H1 (cell line): ENCODE data around the gene NT5C. TPM values are rescaled to one million over a fixed set of nuclear protein-coding genes. Genes with fewer than 3 reads are reported as not detected.

ENCODE experiments used
- CTCF ChIA-PET: fragments of 300-600 bp; sonication (Branson Sonifier 250); formaldehyde crosslinking; loops from one replicate; lab custom pipeline; 2021; ENCODE audit not compliant: partially characterized antibody; lab: Charles Lee
- POLR2A ChIA-PET: fragments of 300-600 bp; sonication (Branson Sonifier 250); formaldehyde crosslinking; loops from one replicate; lab custom pipeline; 2021; ENCODE audit warnings: inconsistent platforms; ENCODE audit not compliant: partially characterized antibody; lab: Charles Lee
- DNase-seq, 2 experiments: peaks; one replicate each; pipeline versions ENCODE4 v3.0.0 to v3.0.0-alpha.2; 2010 to 2022; ENCODE audit warnings: low spot score in 2 of 2, low read depth in 1 of 2, mixed read lengths in 1 of 2
- FAIRE-seq: peaks from 2 replicates; lab custom pipeline; 2011; peaks lifted over from hg19 to GRCh38; lab: Jason Lieb, UNC
- H2AFZ ChIP-seq: 2 replicates; pipeline ENCODE4 v1.8.1; 2012; ENCODE audit warnings: low read length, inconsistent platforms
- H2AK5ac ChIP-seq: 2 replicates; pipeline ENCODE4 v1.6.1; 2013; ENCODE audit warnings: low read depth, low read length
- H2BK120ac ChIP-seq: replicated peaks from 2 replicates; pipeline ENCODE3; 2013; ENCODE audit warnings: low read depth, low read length, inconsistent platforms
- H2BK12ac ChIP-seq: 2 replicates; pipeline ENCODE4 v1.6.1; 2013; ENCODE audit warnings: low read depth, low read length
- H2BK15ac ChIP-seq: 2 replicates; pipeline ENCODE4 v1.6.1; 2013; ENCODE audit warnings: low read length
- H2BK20ac ChIP-seq: 2 replicates; pipeline ENCODE4 v1.6.1; 2013; ENCODE audit warnings: low read length
- H2BK5ac ChIP-seq: 2 replicates; pipeline ENCODE4 v1.6.1; 2013; ENCODE audit warnings: low read depth, low read length
- H3K14ac ChIP-seq: 2 replicates; pipeline ENCODE4 v1.6.1; 2013; ENCODE audit warnings: inconsistent platforms; ENCODE audit not compliant: insufficient read length
- H3K18ac ChIP-seq: 2 replicates; pipeline ENCODE4 v1.6.1; 2013; ENCODE audit warnings: low read length; ENCODE audit errors: extremely low read depth
- H3K23ac ChIP-seq: 2 replicates; pipeline ENCODE4 v1.6.1; 2013; ENCODE audit warnings: inconsistent platforms; ENCODE audit not compliant: insufficient read length
- H3K23me2 ChIP-seq: 2 replicates; pipeline ENCODE4 v1.6.1; 2013; ENCODE audit warnings: low read depth, low read length
- H3K27ac ChIP-seq: 2 replicates; pipeline ENCODE4 v1.6.1; 2011; ENCODE audit warnings: low read depth, low read length, inconsistent platforms
- H3K27me3 ChIP-seq, 4 experiments: replicated peaks in 1 of 4; 1 replicate in 1 of 4; 2 replicates in 3 of 4; pipeline versions ENCODE4 v1.6.1 to v1.8.1; 2011 to 2013; ENCODE audit warnings: low read length in 3 of 4, mild to moderate bottlenecking in 3 of 4, inconsistent platforms in 2 of 4, mixed read lengths in 2 of 4, moderate library complexity in 1 of 4; ENCODE audit not compliant: control insufficient read depth in 3 of 4, insufficient read depth in 3 of 4; ENCODE audit errors: extremely low read depth in 1 of 4
- H3K36me3 ChIP-seq, 4 experiments: 2 replicates each; pipeline versions ENCODE4 v1.6.1 to v1.8.1; 2011 to 2013; ENCODE audit warnings: mild to moderate bottlenecking in 4 of 4, low read length in 3 of 4, moderate library complexity in 2 of 4, control low read depth in 1 of 4, inconsistent platforms in 1 of 4; ENCODE audit not compliant: insufficient read depth in 4 of 4, control insufficient read depth in 2 of 4
- H3K4ac ChIP-seq: replicated peaks from 2 replicates; pipeline ENCODE3; 2013; ENCODE audit warnings: low read length, low read depth, mixed read lengths, inconsistent platforms; ENCODE audit not compliant: insufficient read length
- H3K4me1 ChIP-seq, 4 experiments: replicated peaks in 1 of 4; 1 replicate in 1 of 4; 2 replicates in 3 of 4; pipeline versions ENCODE4 v1.6.1 to v1.8.1; 2011 to 2013; ENCODE audit warnings: low read length in 3 of 4, inconsistent platforms in 2 of 4, mixed read lengths in 1 of 4; ENCODE audit not compliant: insufficient read depth in 4 of 4, control insufficient read depth in 3 of 4
- H3K4me2 ChIP-seq, 2 experiments: 2 replicates each; pipeline versions ENCODE4 v1.6.1 to v1.8.1; 2011 to 2013; ENCODE audit warnings: low read depth in 2 of 2, low read length in 2 of 2, control low read depth in 1 of 2, inconsistent platforms in 1 of 2, mild to moderate bottlenecking in 1 of 2; ENCODE audit not compliant: insufficient read depth in 1 of 2
- H3K4me3 ChIP-seq, 4 experiments: fragments of 200-600, 300-600 bp in 1 of 4; sonication (generic), shearing (Covaris generic), sonication (Bioruptor Twin) in 1 of 4; 2 replicates each; pipeline versions ENCODE4 v1.5.1 to v1.8.1; 2011 to 2016; ENCODE audit warnings: low read length in 4 of 4, low read depth in 3 of 4, control low read depth in 2 of 4, inconsistent platforms in 2 of 4, mild to moderate bottlenecking in 2 of 4, mixed read lengths in 1 of 4, moderate library complexity in 1 of 4; ENCODE audit not compliant: insufficient read depth in 2 of 4; ENCODE audit errors: extremely low read depth in 1 of 4
- H3K56ac ChIP-seq: replicated peaks from 2 replicates; pipeline ENCODE3; 2013; ENCODE audit warnings: low read depth, mild to moderate bottlenecking, mixed read lengths, low read length, inconsistent platforms; ENCODE audit not compliant: insufficient read length
- H3K79me1 ChIP-seq: 2 replicates; pipeline ENCODE4 v1.6.1; 2013; ENCODE audit warnings: low read depth, low read length, control low read depth
- H3K79me2 ChIP-seq, 2 experiments: 2 replicates each; pipeline versions ENCODE4 v1.6.1 to v1.8.1; 2012 to 2013; ENCODE audit warnings: low read length in 2 of 2, mild to moderate bottlenecking in 2 of 2, inconsistent platforms in 1 of 2; ENCODE audit not compliant: insufficient read depth in 2 of 2, control insufficient read depth in 1 of 2
- H3K9ac ChIP-seq, 4 experiments: replicated peaks in 1 of 4; 1 replicate in 1 of 4; 2 replicates in 3 of 4; pipeline versions ENCODE4 v1.6.1 to v1.8.1; 2011 to 2013; ENCODE audit warnings: low read depth in 3 of 4, low read length in 3 of 4, control low read depth in 2 of 4, mild to moderate bottlenecking in 2 of 4, moderate library complexity in 2 of 4, inconsistent platforms in 1 of 4; ENCODE audit errors: extremely low read depth in 1 of 4
- H3K9me3 ChIP-seq, 2 experiments: 2 replicates each; pipeline versions ENCODE4 v1.6.1 to v1.8.1; 2012 to 2013; ENCODE audit warnings: mild to moderate bottlenecking in 2 of 2, moderate library complexity in 2 of 2, control low read depth in 1 of 2, inconsistent platforms in 1 of 2, low read depth in 1 of 2, low read length in 1 of 2, mixed read lengths in 1 of 2; ENCODE audit not compliant: insufficient read depth in 2 of 2
- H4K20me1 ChIP-seq, 2 experiments: replicated peaks in 1 of 2; 2 replicates each; pipeline versions ENCODE3 to v1.8.1; 2011 to 2013; ENCODE audit warnings: inconsistent platforms in 2 of 2, low read length in 2 of 2, mild to moderate bottlenecking in 1 of 2; ENCODE audit not compliant: insufficient read depth in 2 of 2, control insufficient read depth in 1 of 2
- H4K5ac ChIP-seq: 2 replicates; pipeline ENCODE4 v1.6.1; 2013; ENCODE audit warnings: low read length, low read depth, mixed read lengths, inconsistent platforms; ENCODE audit not compliant: insufficient read length
- H4K8ac ChIP-seq: 2 replicates; pipeline ENCODE4 v1.8.0; 2013; ENCODE audit warnings: mild to moderate bottlenecking, moderate library complexity, low read length, inconsistent platforms; ENCODE audit not compliant: insufficient read depth; ENCODE audit errors: extremely low read depth
- H4K91ac ChIP-seq: replicated peaks from 2 replicates; pipeline ENCODE3; 2013; ENCODE audit warnings: low read length, mixed read lengths, inconsistent platforms; ENCODE audit not compliant: insufficient read length
- ASH2L ChIP-seq: fragments of 200-600, 300-600 bp; sonication (generic); IDR thresholded peaks from one replicate; pipeline ENCODE4 v1.7.1; 2017; ENCODE audit warnings: low read length
- BCL11A ChIP-seq, 2 experiments: IDR thresholded peaks; one replicate each; pipeline ENCODE4 v1.6.1; 2011; ENCODE audit warnings: low read depth in 2 of 2, low read length in 2 of 2, mild to moderate bottlenecking in 2 of 2
- CBX5 ChIP-seq: fragments of 300-800, 300-1000 bp; sonication (generic); IDR thresholded peaks from 2 replicates; pipeline ENCODE4 v1.7.1; 2016; ENCODE audit warnings: antibody characterized with exemption, low read length, low read depth
- CTBP2 ChIP-seq: IDR thresholded peaks from 2 replicates; pipeline ENCODE4 v1.7.0; 2011; ENCODE audit warnings: borderline replicate concordance, mild to moderate bottlenecking, moderate library complexity, mixed read lengths, low read length; ENCODE audit not compliant: insufficient read depth, insufficient read length
- POU5F1 ChIP-seq: IDR thresholded peaks from 2 replicates; pipeline ENCODE4 v1.6.1; 2011; ENCODE audit warnings: low read depth, mild to moderate bottlenecking, low read length, moderate library complexity
- TBP ChIP-seq: IDR thresholded peaks from 2 replicates; pipeline ENCODE4 v1.6.1; 2011; ENCODE audit warnings: low read depth, low read length, improper control_type of control experiment
- WGBS, 2 experiments: shearing (Covaris generic) in 1 of 2; methylation state at CpG; one replicate each; pipeline versions ENCODE4 v1.1.6 to v1.1.7; 2013 to 2015; ENCODE audit warnings: low lambda C conversion rate in 2 of 2, mixed read lengths in 2 of 2, inconsistent platforms in 1 of 2, low coverage in 1 of 2, missing lambda C conversion rate in 1 of 2; ENCODE audit not compliant: insufficient replicate concordance in 2 of 2, insufficient coverage in 1 of 2, insufficient read length in 1 of 2; ENCODE audit errors: extremely low coverage in 1 of 2, missing lambda C conversion rate in 1 of 2; 5-methylcytosine and 5-hydroxymethylcytosine counted together
- polyA plus RNA-seq, 7 experiments: library from polyadenylated mRNA; depleted of rRNA in 3 of 7; stranded (reverse) in 5 of 7; unstranded in 2 of 7; fragments of >200 nt in 5 of 7; fragments of 200-250 nt in 2 of 7; gene quantifications; 1 replicate in 5 of 7; 2 replicates in 1 of 7; 4 replicates in 1 of 7; pipeline versions ENCODE4 v1.2.1 to v1.2.3, GENCODE V29; 2011 to 2013; ENCODE audit warnings: missing spikeins in 2 of 7, mixed read lengths in 2 of 7
- total RNA-seq: library from RNA; stranded (reverse); fragmentation: NEBNext Ultra II Directional; extraction: Animal tissue kit (Norgen Biotek cat#: 25700); gene quantifications from 2 replicates; pipeline ENCODE4 v1.2.1, GENCODE V29; 2021

Gene NT5C
- total and polyA plus RNA-seq, 2 of the 8 experiments (the other 6 are each of a cell fraction or from before 2014, with no cell fraction given), result 52.1 to 66.4 TPM

- Histone ChIP-seq H3K27me3 (no peaks in the 10 kb centered on the region), H3K4me3 (no peak overlapping the region), H3K4ac (no peak overlapping the region), H3K4me1 (no peaks in the 10 kb centered on the region), H2BK20ac (no peak overlapping the region), H3K79me2 (peaks cover 0 to 15% of the 10 kb centered on the region in 2 experiments; a peak in 2 of 4 replicates), H2BK120ac (no peak overlapping the region), H2BK15ac (no peak overlapping the region), H4K8ac (no peak overlapping the region), H3K56ac (no peak overlapping the region), H4K20me1 (peaks cover 0 to 12% of the 10 kb centered on the region in 2 experiments), H3K14ac (no peak overlapping the region), H3K36me3 (peaks cover 39 to 94% (median 61%) of the 10 kb centered on the region in 4 experiments), H2BK5ac (no peak overlapping the region), H2BK12ac (no peak overlapping the region), H2AFZ (no peak overlapping the region), H3K23ac (no peak overlapping the region), H3K79me1 (0 out of 2 replicates have a peak, but pooled peaks cover 2% of the 10 kb centered on the region), H3K27ac (no peak overlapping the region), H3K18ac (no peak overlapping the region), H2AK5ac (no peak overlapping the region), H4K5ac (no peak overlapping the region), H3K9ac (no peak overlapping the region), H3K4me2 (no peak overlapping the region), H3K23me2 (no peaks in the 10 kb centered on the region; the same call in 1 of the 2 replicates), H4K91ac (no peak overlapping the region), H3K9me3 (no peaks in the 10 kb centered on the region)
- no peak for FAIRE-seq
- 87% methylated on average over 7 of the region's 13 CpGs; no CpG with 5 or more reads in 1 of the 2 experiments for WGBS, 2 experiments
- ChIA-PET POLR2A (interaction anchor here (0.6 to 8.0 kb wide), 15 partner anchors 12 to 292 kb away, joined by 3 to 83 read pairs (median 4); partner anchors contain the start of genes JPT1, NT5C, NUP85 and SUMO2), CTCF (interaction anchor here (0.7 to 1.5 kb wide), 4 partner anchors 23 to 64 kb away, joined by 3 to 4 read pairs (median 4); no protein-coding TSS in a partner anchor)
- TF ChIP-seq CBX5 (no peak), TBP (no peak), ASH2L (no peak), CTBP2 (no peak), BCL11A (IDR thresholded peaks at IDR 0.05; ENCODE audit: low read depth in 2 of 2, low read length in 2 of 2) (no peak), POU5F1 (no peak)
- DNase-seq, result no peak
Observed at GRCh38 chr17:75142236-75142971, 10.9 kb upstream of the NT5C start.
